Measurements from ENCODE around the gene THAP7. TPM values are rescaled to one million over a fixed set of nuclear protein-coding genes. Genes with fewer than 3 reads are reported as not detected.
A peak's percentile ranks its signal among the peaks of the same experiment; 100 is the strongest.

The THAP7 gene
- total RNA-seq, 1 donor, result 22.9 TPM

GRCh38 chr22:21025266-21025665 is 23.3 kb upstream of the THAP7 start:
- TF ChIP-seq, protein P1, sequence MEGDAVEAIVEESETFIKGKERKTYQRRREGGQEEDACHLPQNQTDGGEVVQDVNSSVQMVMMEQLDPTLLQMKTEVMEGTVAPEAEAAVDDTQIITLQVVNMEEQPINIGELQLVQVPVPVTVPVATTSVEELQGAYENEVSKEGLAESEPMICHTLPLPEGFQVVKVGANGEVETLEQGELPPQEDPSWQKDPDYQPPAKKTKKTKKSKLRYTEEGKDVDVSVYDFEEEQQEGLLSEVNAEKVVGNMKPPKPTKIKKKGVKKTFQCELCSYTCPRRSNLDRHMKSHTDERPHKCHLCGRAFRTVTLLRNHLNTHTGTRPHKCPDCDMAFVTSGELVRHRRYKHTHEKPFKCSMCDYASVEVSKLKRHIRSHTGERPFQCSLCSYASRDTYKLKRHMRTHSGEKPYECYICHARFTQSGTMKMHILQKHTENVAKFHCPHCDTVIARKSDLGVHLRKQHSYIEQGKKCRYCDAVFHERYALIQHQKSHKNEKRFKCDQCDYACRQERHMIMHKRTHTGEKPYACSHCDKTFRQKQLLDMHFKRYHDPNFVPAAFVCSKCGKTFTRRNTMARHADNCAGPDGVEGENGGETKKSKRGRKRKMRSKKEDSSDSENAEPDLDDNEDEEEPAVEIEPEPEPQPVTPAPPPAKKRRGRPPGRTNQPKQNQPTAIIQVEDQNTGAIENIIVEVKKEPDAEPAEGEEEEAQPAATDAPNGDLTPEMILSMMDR (IDR thresholded peaks at IDR 0.05; ENCODE audit: insufficient read depth, low read depth, low read length), result no peak
- DNase-seq (ENCODE audit: low read depth), result no peak
- H3K4me3 ChIP-seq (ENCODE audit: low read depth, low read length), result no peak overlapping the region

GRCh38 chr22:21022955-21023614 is 21.2 kb upstream of the THAP7 start:
- H3K4me3 ChIP-seq (ENCODE audit: low read depth, low read length), result no peak overlapping the region
- TF ChIP-seq, protein P1 (IDR thresholded peaks at IDR 0.05; ENCODE audit: insufficient read depth, low read depth, low read length), result no peak
- no peak for DNase-seq (ENCODE audit: low read depth)

DNA sequence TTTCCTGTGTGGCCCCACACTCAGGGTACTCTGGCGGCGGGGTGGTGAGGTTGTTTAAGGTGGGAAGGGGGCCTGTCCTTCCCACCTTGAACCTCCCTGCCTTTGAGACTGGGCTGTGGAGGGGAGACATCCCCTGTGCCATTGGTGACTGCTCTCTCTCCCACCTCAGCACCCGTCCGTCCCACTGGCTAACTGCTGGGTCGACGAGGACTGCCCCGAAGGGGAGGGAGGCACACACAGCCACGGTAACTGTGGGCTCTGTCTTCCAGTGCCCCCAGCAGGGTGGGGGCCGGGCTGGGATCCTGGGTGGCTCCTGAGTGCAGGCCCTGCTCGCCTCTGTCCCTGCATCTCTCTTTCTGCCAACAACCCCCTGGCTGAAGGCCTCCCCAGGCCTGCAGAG is 20.6 kb upstream of the THAP7 start:
- H3K4me3 ChIP-seq (ENCODE audit: low read depth, low read length), result no peak overlapping the region
- TF ChIP-seq, protein P1 (IDR thresholded peaks at IDR 0.05; ENCODE audit: insufficient read depth, low read depth, low read length), result no peak
- no peak for DNase-seq (ENCODE audit: low read depth)

DNA sequence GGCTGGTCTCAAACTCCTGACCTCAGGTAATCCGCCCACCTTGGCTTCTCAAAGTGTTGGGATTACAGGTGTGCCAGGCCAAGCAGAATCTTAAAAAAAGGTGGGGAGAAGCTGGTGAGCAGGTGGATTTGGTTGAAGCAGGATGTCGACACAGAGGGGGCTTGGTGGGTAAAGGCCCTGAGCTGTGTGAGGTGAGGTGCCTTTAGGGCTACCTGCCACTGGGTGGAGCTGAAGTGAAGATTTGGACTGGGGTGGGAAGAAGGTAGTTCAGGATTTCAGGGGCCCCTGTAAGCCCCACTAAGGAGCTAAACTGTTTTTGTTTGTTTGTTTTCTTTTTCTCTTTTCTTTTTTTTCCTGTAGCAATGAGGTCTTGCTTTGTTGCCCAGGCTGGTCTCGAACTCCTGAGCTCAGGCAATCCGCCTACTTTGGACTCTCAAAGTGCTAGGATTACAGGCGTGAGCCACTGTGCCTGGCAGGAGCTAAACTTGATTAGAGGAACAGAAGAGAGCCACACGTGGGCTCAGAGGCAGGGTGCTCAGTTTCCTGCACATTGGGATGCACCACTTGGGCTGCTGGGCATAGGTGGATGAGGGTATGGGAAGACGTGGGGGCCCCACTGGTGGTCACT is 19.0 kb upstream of the THAP7 start:
- DNase-seq (ENCODE audit: low read depth), result peak; percentile 26
- no peak overlapping the region for H3K4me3 ChIP-seq (ENCODE audit: low read depth, low read length)
- TF ChIP-seq, protein P1 (IDR thresholded peaks at IDR 0.05; ENCODE audit: insufficient read depth, low read depth, low read length), result peak; percentile 62

DNA sequence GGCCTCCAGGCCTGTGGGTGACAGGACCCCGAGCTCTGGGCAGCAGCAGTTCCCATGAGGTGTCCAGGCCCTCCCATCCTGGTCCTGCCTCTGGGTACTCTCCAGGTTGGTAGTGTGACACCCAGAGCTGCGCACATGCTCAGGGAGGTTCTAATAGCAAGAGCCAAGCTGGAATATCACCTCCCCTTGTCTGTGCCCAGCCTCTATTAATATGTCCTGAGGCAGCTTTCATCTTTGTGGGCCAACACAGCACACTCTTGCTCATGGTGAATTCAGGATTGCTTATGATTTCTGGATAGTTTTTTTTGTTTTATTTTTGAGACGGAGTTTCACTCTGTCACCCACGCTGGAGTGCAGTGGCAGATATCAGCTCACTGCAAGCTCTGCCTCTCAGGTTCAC is 16.4 kb upstream of the THAP7 start:
- TF ChIP-seq, protein P1 (IDR thresholded peaks at IDR 0.05; ENCODE audit: insufficient read depth, low read depth, low read length), result no peak
- H3K4me3 ChIP-seq (ENCODE audit: low read depth, low read length), result no peak overlapping the region
- DNase-seq (ENCODE audit: low read depth), result no peak

- TF ChIP-seq, protein P1 (IDR thresholded peaks at IDR 0.05; ENCODE audit: insufficient read depth, low read depth, low read length), result no peak
- no peak for DNase-seq (ENCODE audit: low read depth)
- H3K4me3 ChIP-seq (ENCODE audit: low read depth, low read length), result no peak overlapping the region
Observed at GRCh38 chr22:21016644-21017420, 14.9 kb upstream of the THAP7 start.
